HG03439 (cell line): ENCODE data around the gene MPZL1.

ENCODE experiments used
- ATAC-seq: cut with Tn5 transposase; IDR thresholded peaks from one replicate; pipeline ENCODE4 v1.9.1; 2021; ENCODE audit warnings: mild to moderate bottlenecking, moderate library complexity; ENCODE audit not compliant: unreplicated experiment

MPZL1 gene

DNA sequence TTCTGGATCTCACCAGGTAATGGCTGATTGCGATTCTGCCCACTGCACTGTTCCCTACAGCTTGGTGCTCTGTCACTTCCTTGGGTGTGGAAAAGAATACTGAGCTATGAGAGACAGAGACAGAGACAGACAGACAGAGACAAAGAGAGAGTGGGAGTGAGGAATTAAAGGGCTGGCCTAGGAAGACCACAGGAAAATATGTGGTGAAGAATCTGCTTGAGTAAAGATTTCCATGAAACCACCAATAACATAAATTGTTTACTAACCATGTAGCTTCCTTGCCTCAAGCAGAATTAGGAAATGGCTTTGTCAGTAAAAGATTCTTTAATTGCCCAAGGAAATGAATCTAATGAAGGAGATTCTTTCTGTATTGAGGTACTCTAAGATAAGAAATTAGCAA, 54.4 kb downstream of the MPZL1 start:
- ATAC-seq: no peak

DNA sequence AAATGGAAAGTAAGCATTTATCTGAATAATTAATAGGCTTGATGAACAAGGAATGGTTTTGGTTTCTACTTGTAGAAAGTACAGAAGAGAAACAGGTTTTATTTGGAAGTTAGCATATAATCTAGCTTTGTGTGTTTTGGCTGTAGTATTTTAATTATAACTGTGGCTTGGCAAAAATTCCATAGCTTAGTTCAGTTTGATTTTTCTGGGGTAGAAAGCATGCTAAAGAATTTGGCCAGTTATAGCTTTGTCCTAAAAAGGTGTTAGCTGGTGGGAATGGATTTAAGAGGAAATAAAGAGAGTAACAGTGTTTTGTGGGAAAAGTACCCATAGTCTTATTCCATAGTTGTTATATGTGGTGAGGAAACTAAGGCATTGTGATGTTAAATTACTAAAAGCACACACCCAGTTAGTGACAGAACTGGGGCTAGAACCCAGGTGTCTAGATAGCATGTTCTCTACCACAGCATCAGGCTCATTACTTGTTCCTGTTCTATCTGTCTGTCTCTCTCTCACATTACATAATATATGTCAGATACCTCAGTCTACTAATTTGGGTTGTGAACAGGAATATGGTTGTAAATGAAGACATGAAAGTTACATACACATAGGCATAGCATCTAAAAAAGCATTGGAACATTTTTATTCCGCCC, 55.0 kb downstream of the MPZL1 start:
- no peak for ATAC-seq

GRCh38 chr1:167777269-167777650, 55.5 kb downstream of the MPZL1 start:
- ATAC-seq: no peak

- ATAC-seq: no peak
Measured at GRCh38 chr1:167781558-167781957, 59.8 kb downstream of the MPZL1 start.

DNA sequence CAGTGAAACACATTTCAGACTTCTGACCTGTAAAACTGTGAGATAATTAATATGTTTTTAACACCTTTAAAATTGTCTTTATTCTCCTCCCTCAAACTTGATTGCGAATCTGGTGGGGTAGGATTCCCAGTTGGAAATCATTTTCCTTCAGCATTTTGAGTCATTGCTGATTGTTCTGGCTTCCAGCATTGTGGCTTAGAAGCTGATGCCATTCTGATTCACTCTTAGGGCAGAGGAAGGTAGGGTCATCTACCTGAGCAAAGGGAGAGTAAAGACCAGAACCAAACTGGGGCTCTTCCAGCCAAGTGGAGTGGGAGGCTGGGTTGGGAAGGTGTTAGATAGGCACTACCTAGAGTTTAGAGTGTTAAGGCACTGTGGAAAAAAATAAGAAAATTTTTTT, 61.2 kb downstream of the MPZL1 start:
- ATAC-seq: no peak

- no peak for ATAC-seq
Measured at GRCh38 chr1:167784876-167785550, 63.2 kb downstream of the MPZL1 start.

GRCh38 chr1:167786502-167786901, 64.7 kb downstream of the MPZL1 start:
- ATAC-seq: no peak

DNA sequence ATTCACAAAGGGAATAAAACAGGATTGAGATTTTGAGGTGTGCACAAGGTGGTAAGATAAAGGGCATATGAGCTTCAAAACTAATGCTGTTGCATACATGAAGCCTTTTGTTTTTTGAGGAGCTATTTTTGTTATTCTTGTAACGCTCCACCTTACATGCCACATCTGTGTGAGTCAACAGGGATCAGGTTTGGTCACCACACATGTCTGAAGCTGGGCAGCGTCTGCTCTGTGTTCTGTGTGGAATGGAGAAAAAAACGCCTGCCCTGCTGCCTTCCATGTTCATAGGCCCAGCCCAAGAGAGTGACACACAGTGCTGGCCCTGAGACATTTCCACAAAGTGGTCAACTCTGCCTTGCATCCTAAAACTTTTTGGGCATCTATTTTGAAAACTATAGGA, 67.7 kb downstream of the MPZL1 start:
- ATAC-seq: no peak

GRCh38 chr1:167790117-167790516, 68.3 kb downstream of the MPZL1 start:
- ATAC-seq: no peak

- no peak for ATAC-seq
Measured at GRCh38 chr1:167791281-167792187, 69.8 kb downstream of the MPZL1 start.

GRCh38 chr1:167792188-167792565, 70.4 kb downstream of the MPZL1 start:
- no peak for ATAC-seq

DNA sequence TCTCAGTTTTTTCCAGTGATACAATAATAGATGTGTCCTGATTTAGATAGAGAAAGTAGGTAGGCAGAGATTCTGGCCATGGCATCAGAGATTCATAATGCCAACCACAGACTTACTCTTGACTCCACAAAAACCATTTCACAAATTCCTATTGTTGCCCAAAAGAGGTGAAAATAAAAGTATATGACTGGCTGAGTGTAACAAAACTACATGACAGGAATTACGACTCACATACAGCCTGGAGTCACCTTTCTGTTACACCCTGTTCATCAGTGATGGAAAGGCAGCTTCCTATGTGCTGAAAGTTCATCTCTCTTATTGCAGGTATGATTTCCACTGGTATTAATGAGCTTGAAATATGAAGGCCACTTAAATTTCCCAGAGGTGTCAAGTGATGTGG, 72.3 kb downstream of the MPZL1 start:
- no peak for ATAC-seq

GRCh38 chr1:167795810-167796740, 74.3 kb downstream of the MPZL1 start:
- ATAC-seq: no peak

- ATAC-seq: no peak
Measured at GRCh38 chr1:167797015-167797414, 75.2 kb downstream of the MPZL1 start.

DNA sequence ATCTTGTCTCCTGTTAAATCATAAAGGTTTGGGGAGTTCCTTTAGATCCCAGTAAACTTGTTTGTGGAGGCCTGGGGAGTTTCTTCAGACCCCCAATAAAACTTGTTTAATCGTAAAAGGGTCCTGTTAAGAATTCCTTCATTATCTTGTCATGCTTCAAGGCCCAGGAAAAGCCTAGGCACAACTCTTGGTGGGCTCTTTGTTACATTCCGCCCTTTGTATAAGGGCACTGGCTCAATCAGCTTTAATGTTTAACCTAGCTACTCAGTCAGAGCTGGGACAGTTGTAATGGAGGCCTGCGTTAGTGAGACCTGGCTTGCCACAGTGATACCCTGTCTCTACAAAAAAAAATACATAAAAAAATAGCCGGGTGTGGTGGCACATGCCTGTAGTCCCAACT, 77.2 kb downstream of the MPZL1 start:
- ATAC-seq: no peak

GRCh38 chr1:167799747-167800146, 78.0 kb downstream of the MPZL1 start:
- no peak for ATAC-seq

GRCh38 chr1:167800251-167800650, 78.5 kb downstream of the MPZL1 start:
- ATAC-seq: no peak

DNA sequence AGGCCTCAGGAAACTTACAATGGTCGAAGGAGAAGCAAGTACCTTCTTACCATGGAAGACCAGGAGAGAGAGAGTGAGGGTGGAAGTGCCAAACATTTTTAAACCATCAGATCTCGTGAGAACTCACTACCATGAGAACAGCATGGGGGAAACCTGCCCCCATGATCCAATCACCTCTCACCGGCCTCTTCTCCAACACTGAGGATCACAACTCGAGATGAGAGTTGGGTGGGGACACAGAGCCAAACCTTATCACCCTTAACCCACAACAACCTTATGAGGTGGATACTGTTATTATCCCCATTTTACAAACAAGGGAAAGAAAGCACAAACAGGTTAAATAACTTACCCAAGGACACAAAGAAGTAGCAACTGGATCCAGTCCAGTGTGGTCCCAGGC, 80.5 kb downstream of the MPZL1 start:
- ATAC-seq: no peak

DNA sequence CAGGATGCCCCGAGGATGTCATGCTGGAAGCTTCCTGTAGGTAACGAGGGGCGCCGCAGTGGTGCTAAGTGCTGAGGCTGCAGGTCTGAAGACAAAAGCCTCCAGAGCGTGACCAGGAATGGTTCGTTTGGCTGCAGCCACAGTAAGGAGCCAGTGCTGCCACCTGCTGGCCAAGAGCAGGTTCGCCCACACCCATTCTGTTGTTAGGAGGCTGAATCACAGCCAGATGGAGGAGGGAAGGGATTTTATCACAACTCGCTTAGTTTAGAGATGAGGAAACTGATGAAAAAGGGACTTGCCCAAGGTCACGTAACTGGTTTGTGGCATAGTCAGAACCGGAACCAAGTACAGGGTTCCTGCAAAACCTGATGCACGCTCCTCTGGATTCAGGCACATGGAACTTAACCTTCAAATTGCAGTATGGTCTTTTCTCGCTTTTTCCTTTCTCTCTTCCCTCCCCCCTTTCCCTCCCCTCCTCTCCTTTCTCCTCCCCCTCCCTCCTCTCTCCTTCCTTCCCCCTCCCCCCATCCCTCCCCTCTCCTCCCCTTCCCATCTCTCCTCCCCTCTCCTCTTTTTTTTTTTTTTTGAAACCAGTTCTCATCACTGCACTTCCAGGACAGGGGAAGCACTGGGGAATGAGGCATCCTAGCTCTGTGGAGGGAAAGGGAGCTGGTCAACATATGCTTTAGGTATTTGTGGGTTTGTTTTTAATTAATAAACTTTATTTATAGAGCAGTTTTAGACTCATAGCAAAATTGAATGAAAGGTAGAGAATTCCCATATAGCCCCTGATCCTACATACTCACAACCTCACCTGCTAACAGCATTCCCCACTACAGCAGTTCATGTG, 81.8 kb downstream of the MPZL1 start:
- ATAC-seq: peak; percentile 91

DNA sequence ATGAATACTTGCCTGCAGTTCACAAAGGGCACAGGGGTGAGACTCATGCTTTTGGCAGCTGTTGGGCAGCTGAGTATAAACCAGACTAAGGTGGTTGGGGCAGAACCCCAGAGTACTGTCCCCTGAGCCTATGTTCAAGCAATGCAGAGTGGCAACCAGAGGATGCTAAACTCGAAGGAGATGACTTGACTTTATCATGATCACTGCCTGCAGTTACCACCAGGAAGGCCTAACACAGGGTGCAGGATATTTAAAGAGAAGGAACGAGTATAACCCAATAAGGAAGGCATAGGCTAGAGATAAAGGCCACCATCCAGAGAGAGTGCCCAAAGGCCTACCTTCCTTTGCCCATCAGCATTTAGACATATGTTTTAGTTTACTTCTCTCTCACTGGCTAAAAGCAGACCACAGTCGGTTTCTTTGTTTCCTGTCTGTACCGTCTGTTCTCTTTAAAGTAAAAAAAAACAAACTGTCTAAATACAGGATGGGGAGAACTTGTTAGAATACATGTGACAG, 83.3 kb downstream of the MPZL1 start:
- no peak for ATAC-seq
